Measurements from ENCODE around the gene CERS3. TPM values are rescaled to one million over a fixed set of nuclear protein-coding genes. Genes with fewer than 3 reads are reported as not detected.
"Not testable (repeated sequence)": the region's sequence is repeated elsewhere in the genome, so short reads cannot be mapped to it uniquely, and the experiment has no call there.

The CERS3 gene
- total RNA-seq, 1 donor from 2014 or later: not detected

DNA sequence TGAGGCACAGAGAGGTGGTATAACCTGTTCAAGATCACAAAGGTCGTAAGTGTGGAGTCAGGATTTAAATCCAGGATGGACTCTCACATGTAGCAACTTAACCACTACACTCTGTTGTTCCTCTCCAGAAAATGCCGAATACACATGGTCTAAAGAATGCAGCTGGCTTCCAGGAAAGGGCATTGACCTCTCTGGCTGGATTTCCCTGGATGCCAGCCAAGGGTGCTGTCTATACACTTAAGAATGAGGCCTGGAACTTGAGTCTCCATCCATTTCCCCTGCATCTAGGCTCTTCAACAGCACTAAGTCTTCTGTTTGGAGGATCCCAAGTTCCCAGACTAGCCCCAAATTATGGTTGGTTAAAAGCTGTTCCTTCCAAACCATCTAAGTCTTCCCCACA, 60.5 kb downstream of the CERS3 start:
- peak; percentile 55 for DNase-seq (ENCODE audit: low spot score)
- peak; percentile 61 for ATAC-seq

DNA sequence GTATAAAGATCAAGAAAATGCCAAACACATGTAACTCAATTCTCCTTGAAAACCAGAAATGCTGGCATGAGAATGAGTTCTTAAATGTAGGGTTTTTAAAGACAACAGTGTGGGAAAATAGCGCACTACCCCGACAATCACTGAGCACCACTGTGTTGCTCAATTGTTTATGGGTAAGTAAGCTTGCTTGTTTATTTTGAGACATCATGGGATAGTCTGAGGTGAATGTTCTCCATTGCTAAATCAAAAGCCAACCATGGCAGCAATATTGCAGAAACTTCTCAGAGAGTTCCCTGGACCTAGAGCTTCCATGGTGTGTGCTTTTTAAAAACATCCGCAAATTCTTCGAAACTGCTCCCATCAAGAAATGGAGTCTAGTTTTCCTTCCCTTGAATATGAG, 62.7 kb downstream of the CERS3 start:
- ATAC-seq: no peak
- DNase-seq (ENCODE audit: low spot score): no peak

DNA sequence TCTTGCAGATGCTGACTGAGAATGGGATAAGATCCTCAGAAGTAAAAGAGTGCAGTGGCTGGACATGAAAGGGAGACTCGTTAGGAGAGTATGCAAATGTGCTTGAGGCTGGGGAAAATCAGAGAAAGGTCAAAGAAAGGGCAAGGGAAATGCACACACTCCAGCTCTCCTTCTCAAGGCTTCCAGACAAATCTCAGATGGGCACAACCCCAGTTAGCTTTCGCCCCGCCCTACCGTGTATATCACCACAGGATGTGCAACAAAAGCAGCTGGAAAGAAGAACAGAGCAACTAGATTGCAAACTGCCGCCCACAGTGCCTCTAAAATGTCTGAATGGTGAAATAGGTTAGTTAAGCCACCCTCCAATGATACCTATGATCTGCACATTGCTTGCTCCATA, 63.9 kb downstream of the CERS3 start:
- no peak for ATAC-seq
- DNase-seq (ENCODE audit: low spot score): no peak

DNA sequence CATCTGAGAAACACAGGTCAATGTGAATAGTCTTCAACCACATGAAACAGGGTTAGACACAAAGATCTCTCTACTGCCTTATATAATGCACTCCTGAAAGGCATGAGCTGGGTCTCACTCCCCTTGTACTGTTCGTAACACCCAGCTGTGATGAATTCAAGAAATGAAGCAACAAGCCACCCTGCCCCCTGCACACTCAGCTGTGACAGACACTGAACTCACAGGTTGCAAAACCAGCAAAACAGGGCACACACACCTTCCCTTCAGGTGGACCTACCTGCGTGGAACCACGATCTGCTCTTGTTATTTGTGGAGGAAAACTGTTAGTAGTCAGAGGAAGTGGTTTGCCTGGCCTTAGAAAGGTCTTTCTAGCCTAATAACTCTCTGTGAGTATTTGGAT, 64.5 kb downstream of the CERS3 start:
- ATAC-seq (no peak), DNase-seq (ENCODE audit: low spot score) (no peak)

DNA sequence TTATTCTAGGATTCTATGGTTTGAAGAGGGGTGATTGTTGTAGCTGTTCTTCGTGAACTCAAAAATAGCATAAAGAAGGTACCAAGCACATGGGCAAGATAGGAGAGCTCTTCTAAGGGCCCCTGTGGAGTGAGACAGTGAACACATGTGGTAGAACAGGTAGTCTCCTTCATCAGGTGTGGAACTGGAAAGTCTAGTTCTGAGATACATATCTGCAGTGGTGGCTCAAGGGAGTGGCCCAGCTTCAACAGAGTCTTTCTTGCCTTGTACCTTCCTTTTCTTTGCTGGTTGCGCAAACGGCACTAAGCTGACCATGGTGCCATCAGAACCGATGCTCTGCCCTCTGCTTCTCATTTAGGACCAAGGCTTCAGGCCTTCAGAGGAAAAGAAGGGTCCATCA, 65.2 kb downstream of the CERS3 start:
- no peak for ATAC-seq
- no peak for DNase-seq (ENCODE audit: low spot score)

DNA sequence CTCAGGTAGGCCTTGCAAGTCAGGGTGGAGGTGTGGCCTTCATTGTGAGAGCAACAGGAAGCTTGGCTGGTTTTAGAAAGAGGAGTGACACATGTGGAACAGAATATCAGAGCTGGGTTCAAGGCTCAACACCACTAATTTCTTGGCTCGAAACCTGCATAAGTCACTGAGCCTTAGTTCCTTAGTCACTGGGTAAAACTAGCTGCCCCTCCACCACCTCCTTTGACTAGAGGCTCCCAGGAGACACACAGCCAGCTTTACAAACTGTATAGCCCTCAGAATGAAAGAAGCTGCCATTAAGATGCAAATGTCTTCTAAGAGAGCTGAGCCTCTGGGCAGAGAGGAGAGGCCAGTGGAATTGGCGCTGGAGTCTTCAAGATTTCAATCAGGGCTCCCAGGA, 67.7 kb downstream of the CERS3 start:
- DNase-seq (ENCODE audit: low spot score) (no peak), ATAC-seq (no peak)

DNA sequence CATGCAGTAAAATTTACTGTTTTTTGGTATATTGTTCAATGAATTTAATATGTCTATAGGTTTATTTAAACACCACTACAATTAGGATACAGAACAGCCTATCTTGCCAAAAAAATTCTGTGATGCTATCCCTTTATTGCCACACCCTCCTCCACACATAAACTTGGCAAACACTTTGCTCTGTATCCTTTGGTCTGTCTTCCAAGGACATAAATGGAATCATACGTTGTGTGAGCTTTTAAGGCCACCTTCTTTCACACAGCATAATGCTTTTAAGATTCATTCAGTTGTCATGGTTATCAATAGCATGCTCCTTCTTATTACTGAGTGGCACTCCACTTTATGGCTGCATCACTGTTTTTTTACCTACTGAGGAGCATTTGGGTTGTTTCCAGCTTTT, 71.5 kb downstream of the CERS3 start:
- ATAC-seq (no peak), DNase-seq (ENCODE audit: low spot score) (no peak)

DNA sequence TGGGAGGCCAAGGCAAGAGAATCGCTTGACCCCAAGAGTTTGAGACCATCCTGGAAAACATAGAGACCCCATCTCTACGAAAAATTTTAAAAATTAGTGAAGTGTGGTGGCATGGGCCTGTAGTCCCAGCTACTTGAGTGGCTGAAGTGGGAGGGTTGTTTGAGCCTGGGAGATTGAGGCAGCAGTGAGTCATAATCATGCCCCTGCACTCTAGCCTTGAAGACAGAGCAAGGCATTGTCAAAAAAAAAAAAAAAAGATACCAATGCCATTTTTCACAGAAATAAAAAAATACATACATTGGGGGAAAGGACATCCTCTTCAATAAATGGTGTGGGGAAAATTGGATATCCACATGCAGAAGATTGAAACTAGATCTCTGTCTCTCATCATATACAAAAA, 74.6 kb downstream of the CERS3 start:
- ATAC-seq (no peak), DNase-seq (ENCODE audit: low spot score) (no peak)

DNA sequence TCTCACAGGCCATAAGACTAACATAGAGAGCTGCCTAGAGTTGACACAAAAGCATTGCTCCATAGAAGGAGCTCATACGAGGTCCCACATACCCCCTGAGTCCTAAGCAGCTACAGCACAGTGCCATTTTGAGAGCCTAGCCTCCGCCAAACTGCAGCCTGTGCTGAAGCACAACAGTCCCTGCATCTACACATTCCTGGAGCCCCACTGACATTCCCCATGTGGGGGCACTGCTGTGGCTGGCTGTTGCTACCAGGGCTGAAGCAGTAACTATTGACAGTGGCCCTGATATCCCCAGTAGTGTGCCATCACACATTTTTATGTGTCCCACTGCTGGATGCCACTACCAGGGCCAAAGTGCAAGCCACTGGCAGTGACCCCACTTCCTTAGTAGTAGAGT, 80.3 kb downstream of the CERS3 start:
- DNase-seq (ENCODE audit: low spot score): no peak
- ATAC-seq: no peak

DNA sequence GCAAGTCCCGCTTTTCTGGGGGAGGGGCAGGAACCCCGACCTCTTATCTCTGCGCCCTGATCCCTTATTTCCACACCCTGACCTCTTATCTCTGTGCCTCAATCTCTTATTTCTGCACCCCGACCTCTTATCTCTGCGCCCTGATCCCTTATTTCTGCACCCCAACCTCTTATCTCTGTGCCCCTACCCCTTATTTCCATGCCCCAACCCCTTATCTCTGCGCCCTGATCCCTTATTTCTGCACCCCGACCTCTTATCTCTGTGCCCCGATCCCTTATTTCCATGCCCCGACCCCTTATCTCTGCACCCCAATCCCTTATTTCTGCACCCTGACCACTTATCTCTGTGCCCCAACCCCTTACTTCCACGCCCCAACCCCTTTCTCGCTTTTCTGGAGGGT, 87.7 kb downstream of the CERS3 start:
- not testable (repeated sequence) for ATAC-seq; DNase-seq (ENCODE audit: low spot score)

DNA sequence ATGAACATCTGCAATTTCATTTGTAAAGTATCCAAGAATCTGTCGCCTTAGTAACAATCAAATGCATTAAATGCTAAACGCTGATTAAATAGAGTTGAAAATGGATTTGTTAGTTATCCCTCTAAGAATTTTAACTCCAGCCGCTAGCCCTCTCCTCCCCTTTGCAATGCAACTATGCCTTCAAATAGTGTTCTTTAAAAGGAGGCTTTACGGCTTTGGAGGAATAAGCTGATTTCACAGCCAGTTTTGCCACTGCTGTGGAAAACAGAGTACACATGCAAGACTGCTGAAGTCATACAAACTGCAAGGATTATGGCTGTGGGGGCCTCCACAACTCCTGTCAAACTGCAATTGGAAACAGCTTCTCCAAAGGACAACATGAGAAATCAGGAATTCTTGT, 89.2 kb downstream of the CERS3 start:
- ATAC-seq (no peak), DNase-seq (ENCODE audit: low spot score) (no peak)

DNA sequence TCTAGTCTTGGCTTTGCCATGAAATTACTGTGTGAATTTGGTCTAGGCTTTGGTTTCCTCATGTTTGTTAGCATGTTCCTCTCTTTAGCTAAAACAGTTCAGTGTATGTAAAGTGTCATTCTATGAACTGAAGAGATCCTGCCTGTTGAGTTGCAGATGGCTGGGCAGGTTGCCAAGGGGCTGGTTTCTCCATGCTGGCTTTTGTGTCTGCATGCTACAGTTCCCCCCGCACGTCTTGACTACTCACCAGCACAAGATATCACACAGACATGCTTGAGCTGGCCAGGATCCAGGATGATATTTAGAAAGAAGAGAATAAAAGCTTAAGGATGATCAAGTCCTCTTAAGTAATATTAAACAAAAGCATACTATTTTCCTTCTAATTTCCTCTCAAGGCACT, 90.2 kb downstream of the CERS3 start:
- ATAC-seq (peak; percentile 28), DNase-seq (ENCODE audit: low spot score) (peak; percentile 62)

DNA sequence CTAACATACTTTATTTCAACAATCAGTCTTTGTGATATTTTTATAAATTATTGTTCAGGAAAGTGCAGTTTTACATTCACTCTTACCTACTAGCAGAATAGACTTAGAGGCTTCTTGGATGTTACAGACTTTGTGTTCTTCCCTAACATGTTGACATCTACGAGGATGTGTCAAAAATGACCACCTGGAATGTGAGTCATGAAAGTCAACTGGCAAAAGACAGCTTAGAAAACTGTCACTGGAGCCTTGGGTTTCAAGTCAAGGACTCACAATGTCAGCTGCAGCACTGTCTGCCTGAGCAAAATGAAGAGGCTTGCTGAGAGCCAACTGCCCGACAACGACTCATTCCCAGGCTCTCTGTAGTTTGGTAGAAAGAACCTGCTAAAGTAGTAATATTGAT, 91.5 kb downstream of the CERS3 start:
- no peak for ATAC-seq
- no peak for DNase-seq (ENCODE audit: low spot score)

DNA sequence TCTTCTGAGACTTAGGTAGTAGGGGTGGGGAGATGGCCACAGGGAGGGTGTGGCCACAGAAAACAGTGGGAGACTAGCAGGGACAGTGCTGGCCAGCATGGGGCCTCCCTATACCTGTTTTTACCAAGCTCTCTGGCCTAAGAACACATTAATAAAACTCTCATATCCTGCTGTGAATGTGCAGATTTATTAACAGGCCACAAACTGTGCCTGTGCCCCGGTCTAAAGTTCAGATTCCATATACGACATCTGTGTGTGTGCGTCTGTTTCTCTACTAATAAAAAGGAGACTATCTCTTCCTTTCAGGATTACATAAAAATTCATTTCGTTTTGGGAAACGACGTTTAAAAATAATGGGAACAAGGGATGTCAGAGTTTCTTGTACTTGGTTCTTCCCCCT, 94.2 kb downstream of the CERS3 start:
- no peak for ATAC-seq
- DNase-seq (ENCODE audit: low spot score): no peak

DNA sequence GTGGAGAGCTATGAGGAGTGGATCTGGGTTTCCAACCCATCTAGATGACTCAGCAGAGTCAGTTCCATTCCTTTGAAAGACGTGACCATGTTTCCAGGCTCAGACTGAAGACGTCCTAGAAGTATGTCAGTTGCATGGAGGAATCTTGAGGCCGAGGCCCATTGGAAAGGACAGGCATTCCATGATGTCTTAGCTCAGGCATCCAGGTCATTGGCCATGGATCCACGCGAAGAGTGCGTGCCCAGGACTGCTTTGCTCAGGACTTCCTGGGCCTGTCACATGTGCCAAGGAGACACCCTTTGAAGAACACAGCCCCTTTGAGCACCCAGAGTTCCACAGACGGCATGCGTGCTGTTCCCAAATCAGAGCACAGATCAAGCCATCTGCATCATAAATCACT, 94.7 kb downstream of the CERS3 start:
- no peak for ATAC-seq
- no peak for DNase-seq (ENCODE audit: low spot score)

DNA sequence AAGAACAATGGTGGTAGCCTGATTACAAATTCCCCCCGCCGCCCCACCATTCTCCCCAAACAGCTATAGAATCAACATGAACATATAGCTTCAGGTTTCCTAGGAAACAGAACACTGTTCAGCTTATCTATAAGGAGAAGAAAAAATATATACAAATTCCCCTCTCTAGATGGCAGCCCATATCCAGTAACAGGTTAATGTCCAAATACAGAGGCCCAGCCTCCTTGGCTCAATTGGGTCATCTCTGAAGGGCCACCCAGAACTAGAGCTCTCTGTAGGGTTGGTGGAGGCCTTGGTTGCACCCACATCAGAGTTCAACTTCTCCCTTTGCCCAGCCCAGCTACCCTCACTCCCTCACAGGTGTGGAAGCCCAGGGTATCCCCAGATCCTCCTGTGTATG, 95.4 kb downstream of the CERS3 start:
- ATAC-seq (peak; percentile 52), DNase-seq (ENCODE audit: low spot score) (no peak)

DNA sequence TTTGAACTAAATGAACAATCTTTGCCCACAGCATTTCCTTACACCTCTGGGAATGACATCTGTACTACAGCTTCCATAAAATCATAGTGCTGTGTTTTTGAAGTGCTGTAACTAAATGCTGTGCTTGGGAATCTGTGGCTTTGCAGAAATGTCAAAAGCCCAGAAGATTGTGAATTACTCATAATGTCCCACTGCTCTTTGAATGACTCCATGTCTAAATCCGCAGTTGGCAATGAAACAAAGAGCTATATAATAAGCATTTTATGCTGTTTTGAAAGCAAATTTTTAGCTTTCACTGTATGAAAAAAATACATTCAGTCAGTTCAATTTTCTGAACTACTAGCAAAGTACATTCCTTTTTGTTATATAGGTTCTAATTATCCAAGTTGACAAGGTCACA, 98.3 kb downstream of the CERS3 start:
- DNase-seq (ENCODE audit: low spot score): no peak
- no peak for ATAC-seq

DNA sequence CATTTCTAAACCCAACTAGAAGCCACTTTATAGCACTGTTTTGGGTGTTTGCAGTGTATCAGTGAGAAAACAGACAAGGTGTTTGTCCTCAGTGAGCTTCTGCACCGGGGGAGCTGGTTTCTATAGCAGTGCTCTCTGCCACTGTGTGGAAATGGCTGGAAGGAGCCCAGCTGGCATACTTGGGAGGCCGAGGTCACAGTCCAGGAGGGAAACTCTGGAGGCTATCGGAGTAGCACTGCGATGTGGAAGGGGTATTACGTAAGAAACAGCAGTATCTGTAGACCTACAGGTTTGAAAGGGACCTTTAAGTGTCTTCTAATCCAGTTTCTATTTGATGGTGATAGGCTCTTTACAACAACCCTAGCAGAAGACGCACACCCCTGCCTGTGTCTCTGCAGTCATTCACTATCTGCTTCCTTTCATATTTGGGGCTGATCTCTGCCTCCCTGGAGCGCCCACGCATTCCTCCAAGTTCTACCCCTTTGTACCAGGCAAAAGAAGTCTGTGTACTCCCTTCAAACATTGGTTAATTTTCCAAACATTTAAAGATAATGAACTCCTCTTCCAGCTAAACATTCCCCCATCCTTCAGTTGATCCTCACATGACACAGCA, 99.5 kb downstream of the CERS3 start:
- ATAC-seq: peak; percentile 97
- DNase-seq (ENCODE audit: low spot score): peak; percentile 89

DNA sequence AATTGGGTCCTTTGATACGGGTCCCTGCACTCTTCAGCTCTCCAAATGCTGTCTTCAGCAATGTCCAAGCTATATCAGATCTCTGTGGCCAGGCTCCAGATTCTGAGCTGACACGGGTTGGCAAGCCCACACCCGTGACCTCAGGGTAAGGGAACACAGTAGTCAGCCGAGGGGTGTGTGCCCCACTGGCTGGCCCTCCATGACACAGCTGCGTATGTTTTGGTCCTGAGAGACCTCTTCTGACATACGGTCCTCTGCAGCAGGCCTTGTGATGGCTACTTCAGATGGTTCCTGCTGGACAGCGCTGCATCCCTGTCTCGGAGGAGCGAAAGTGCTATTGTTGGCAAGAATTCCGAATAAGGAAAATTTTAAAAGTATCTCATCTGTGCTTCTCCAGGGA, 101.8 kb downstream of the CERS3 start:
- DNase-seq (ENCODE audit: low spot score) (no peak), ATAC-seq (no peak)

DNA sequence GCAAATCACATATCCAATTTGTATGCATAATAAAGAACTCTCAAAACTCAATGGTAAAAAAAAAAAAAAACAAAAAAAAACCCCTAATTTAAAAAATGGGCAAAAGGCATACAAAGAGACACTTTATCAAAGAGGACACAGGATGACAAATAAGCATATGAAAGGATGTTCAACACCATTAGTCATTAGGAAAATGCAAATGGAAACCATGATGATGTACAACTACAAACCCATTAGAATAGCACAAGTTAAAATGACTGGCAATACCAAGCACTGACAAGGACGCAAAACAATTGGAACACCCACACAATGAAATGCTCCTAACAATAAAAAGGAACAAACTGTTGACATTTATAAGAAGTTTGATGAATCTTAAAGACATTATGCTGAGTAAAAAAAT, 123.6 kb downstream of the CERS3 start:
- no peak for ATAC-seq

DNA sequence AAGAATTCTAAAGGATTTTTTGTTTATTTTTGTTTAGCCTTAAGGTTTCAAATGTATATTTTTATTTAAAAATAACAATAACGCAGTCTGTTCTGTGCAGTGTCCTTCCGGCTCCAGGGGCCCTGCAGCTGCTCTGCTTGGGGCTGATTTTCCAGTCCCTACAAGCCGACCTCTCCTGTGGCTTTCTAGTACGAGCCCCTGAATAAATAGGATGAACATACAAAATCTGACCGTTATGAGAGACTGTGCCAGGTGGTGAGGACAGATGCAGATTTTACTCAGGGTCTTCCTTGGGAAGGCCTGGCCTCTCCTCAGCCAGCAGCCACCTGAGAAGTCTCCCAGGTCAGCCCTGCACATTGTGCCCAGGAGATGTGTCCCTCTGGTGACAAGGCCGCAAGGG, 127.8 kb downstream of the CERS3 start:
- ATAC-seq (no peak), DNase-seq (ENCODE audit: low spot score) (no peak)

More for the DNA sequence above, 123.6 kb downstream of the CERS3 start:
- DNase-seq (ENCODE audit: low spot score): no peak

DNA sequence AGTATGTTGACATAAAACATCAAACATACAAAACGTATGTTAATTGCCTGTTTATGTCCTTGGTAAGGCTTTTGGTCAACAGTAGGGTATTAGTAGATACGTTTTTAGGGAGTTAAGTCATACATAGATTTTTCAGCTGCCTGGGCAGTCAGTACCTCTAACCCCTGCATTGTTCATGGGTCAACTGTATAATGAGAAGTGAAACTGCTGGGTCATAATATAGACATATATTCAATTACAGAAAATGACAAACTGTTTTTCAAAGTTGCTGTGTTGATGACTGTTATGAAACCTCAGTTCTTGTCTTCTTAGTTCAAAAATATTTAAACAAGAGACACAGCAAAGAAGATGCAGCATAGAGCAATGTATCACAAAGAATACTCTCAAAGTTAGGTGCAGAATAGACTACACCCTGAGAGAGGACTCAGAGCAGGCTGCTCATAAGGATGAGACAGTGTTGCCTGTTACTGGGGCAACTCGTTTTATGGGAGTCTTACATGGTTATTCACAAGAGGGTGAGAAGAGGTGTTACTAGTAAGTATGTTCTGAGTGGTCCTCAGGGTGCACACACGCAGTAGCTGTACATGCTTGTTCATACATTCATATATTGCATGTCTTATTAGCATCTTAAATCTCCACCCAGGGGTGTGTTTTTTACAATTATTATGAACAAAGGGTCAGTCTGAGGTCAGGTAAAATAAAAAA, 133.9 kb downstream of the CERS3 start:
- ATAC-seq (no peak), DNase-seq (ENCODE audit: low spot score) (no peak)

DNA sequence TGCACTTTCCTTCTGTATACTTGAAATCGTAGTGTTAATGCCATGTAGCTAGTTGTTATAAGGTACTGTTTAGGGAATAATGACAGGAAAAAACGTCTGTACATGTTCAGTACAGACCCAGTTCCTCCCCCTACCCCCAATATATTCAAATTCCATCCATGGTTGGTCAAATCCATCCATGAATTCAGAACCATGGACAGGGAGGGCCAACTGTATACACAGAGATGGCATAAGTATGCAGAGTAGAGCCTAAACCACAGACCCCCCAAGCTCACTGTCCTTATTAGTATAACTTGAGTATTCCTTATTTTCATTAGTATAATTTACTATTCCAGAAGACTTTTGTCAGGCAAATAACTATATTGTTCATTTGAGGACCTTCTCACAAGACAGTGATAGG, 135.7 kb downstream of the CERS3 start:
- DNase-seq (ENCODE audit: low spot score) (no peak), ATAC-seq (no peak)

Data from left lobe of liver (tissue), 2 donors.